SK-N-MC (cell line): ENCODE results near the gene BCL7B.

Experiments used
- EZH2 ChIP-seq: fragments of 200-600 bp; sonication (generic); IDR thresholded peaks from one replicate; pipeline ENCODE4 v1.6.1; 2017; ENCODE audit warnings: antibody characterized with exemption
- POLR2AphosphoS5 ChIP-seq: IDR thresholded peaks from 2 replicates; pipeline ENCODE4 v1.6.1; 2012; ENCODE audit warnings: mild to moderate bottlenecking, low read depth, low read length, borderline replicate concordance

DNA sequence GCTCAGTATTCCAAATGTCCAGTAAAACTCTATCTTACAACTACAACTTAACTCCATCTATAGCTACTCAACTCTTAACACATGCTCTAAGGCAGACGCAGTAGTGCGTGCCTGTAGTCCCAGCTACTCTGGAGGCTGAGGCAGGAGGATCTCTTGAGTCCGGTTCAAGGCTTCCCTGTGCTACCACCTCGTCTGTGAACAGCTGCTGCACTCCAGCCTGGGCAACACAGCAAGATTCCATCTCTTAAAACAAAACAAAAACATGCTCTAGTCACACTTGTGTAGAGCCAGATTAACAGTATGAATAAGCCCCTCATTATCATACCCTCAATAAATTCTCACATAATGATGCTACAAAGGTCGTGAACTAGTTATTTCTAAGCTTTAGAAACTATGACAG lies 39.0 kb downstream of the BCL7B start:
- TF ChIP-seq EZH2 = no peak
- TF ChIP-seq POLR2AphosphoS5 = no peak
